ENCODE results near the gene CCL2.

GRCh38 chr17:34303606-34304005 lies 48.5 kb downstream of the CCL2 start:
- TF ChIP-seq CTCF (IDR thresholded peaks at IDR 0.05): no peak
- TF ChIP-seq POLR2A (IDR thresholded peaks at IDR 0.05): no peak
- no peak for TF ChIP-seq POLR2AphosphoS5 (IDR thresholded peaks at IDR 0.05)
